Urothelium cell line (cell line): ENCODE results near the gene RABGAP1L.
A peak's percentile ranks its signal among the peaks of the same experiment; 100 is the strongest.
"Not testable (repeated sequence)": the region's sequence is repeated elsewhere in the genome, so short reads cannot be mapped to it uniquely, and the experiment has no call there.

Experiments used
- DNase-seq: peaks from one replicate; pipeline ENCODE4 v3.0.0; 2011; ENCODE audit warnings: low spot score, mixed read lengths
- FAIRE-seq: peaks from 2 replicates; lab custom pipeline; 2011; peaks lifted over from hg19 to GRCh38; lab: Jason Lieb, UNC

Gene RABGAP1L

GRCh38 chr1:174543421-174543820 is 384.1 kb downstream of the RABGAP1L start:
- not testable (repeated sequence) for DNase-seq, FAIRE-seq

DNA sequence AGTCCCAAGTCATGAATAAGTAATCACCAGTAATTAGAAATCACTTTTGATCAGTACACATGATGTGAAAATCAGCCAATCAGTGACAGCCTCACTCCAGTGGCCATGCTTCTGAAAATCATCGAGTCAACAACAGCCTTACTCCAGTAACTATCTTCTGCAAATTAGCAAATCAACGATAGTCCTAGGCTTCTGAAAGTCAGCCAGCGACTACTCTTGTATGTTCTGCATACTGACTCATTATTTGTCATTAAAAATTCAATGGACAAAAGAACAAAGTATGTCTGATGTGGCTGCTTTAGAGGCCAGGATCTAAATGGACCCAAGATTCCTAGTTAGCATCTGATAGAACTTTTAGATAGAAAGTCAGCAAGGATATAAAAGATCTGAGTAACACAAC is 391.0 kb downstream of the RABGAP1L start:
- no peak for FAIRE-seq
- DNase-seq, result no peak

- no peak for FAIRE-seq
These were observed 397.1 kb downstream of the RABGAP1L start for GRCh38 chr1:174556392-174556791.

DNA sequence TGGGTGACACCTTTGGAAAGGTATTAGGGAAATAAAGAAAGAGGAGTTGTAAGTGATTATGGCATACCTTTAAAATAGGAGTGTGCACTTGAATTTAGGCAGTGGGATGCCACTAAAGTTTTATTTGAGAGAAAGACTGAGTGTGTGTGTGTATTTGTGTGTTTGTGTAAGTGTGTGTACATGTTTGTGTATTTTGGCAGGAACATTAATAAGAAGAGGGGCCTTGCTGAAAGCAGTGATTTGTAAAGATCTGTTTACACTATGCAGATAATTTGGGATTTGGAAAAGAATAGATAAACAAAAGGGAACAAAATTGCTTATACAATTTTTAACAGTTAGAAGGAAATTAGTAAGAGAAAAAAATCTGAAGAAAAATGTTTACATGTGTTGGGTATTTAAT is 409.2 kb downstream of the RABGAP1L start:
- DNase-seq, result no peak

More at GRCh38 chr1:174556392-174556791, 397.1 kb downstream of the RABGAP1L start:
- DNase-seq, result no peak

GRCh38 chr1:174569240-174569639 is 409.9 kb downstream of the RABGAP1L start:
- FAIRE-seq (no peak), DNase-seq (no peak)

More for the DNA sequence above, 409.2 kb downstream of the RABGAP1L start:
- FAIRE-seq, result no peak

DNA sequence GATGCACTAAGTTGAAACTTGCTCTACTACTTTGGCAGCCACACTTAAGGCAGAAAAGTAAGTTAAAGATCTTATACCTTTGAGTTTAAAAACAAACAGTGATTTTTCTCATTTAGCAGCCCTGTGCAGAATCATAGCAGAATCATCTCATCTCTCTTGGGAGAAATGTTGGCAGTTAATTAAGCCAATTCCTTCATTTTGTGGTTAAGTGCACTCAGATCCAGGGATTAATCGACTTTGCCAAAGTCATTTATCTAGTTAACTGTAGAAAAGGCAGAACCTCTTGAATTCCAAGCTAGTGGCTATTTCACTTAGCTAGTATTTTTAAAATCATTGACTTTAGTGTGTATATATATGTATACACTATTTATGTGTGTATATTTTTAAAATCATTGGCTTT is 413.5 kb downstream of the RABGAP1L start:
- DNase-seq, result no peak
- no peak for FAIRE-seq

DNA sequence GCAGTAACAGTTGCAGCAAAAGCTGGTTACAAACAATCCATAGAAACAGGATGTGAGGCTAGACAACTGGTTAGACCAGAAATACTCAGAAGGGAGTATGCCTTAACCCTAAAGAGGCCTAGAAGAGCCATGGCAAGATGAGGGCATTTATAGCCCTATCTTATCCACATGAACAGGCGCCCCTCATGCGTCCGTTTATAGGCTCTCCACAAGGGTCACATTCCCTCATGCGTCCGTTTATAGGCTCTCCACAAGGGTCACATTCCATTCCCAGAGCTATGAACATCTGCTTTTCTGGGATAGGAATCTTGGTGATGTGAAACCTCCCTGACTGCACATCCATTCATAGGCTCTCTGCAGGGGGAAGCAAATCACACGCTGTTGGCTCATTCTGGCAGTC is 416.8 kb downstream of the RABGAP1L start:
- FAIRE-seq, DNase-seq: not testable (repeated sequence)

DNA sequence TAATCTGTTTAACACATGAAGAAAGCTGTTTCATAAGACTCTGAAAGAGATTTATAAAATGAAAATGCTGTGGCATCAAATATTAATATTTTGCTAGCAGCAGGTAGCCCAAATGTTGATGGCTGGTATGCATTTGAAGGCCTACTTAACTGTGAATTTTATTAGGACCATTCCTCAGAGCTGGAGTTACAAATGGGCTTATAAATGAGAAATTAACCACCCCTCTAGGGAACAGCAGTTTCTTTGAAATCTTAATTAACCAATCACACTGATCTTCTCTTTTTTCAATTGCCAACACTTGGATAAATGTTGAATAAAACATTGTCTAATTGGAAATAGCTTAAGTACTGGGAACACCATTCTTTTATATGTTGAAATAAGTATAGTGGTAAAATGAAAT is 418.4 kb downstream of the RABGAP1L start:
- FAIRE-seq, result no peak

GRCh38 chr1:174580801-174581200 is 421.5 kb downstream of the RABGAP1L start:
- no peak for FAIRE-seq
- DNase-seq, result no peak

More for the DNA sequence above, 418.4 kb downstream of the RABGAP1L start:
- no peak for DNase-seq

DNA sequence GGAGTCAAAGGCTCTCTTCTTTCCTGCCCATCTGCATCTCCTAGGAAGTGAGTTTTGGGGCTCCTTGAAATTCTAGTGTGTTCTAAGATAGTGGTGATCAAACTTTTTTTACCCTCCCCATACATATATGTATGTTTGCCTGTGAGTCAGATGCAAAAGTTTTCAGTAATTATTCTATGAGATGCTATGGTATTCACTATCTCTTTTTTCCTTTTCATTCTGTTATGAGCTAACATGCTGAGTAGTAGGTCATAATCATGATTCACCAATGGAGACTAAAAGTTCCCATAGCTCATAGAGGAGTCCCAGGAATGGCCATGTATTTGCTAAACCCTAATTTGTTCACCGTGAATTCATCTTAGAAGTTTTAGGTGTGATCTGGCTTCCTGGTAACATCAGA is 424.0 kb downstream of the RABGAP1L start:
- DNase-seq (no peak), FAIRE-seq (no peak)

GRCh38 chr1:174584071-174584470 is 424.8 kb downstream of the RABGAP1L start:
- DNase-seq (no peak), FAIRE-seq (no peak)

GRCh38 chr1:174588618-174589017 is 429.3 kb downstream of the RABGAP1L start:
- not testable (repeated sequence) for FAIRE-seq, DNase-seq

DNA sequence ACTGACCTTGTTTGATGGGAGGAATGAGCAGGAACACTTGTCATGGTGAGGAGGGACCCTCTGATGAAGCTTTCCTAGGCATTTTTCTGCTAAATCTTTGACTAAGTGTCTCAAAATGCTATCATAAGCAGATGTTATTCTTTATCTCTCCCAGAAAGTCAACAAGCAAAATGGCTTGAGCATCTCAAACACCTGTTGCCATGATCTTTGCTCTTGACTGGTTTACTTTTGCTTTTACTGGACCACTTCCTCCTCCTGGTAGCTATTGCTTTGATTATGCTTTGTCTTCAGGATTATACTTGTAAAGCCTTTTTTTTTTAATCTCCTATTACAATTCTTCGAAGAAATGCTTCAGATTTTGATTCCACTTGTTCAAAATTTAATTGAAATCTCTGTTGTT is 445.9 kb downstream of the RABGAP1L start:
- FAIRE-seq (no peak), DNase-seq (no peak)

DNA sequence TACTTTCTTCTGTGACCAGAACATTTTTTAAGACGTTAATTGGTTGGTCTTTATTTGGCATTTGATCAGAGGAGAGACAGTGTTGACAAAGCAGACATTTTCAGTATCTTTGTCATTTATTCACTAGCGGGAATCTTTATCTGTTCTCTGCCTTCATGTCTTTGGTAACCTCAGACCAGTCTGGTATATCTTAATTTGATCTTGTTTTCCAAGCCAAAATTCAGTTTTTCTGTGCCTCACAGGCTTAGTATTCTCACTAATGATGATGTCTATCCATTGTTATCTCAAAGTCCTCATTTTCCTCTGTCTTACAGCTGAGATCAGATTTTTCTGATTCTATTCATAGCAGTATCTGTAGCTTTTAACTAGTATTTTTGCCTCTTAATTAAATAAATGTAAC is 447.2 kb downstream of the RABGAP1L start:
- no peak for FAIRE-seq
- DNase-seq, result no peak

- not testable (repeated sequence) for FAIRE-seq, DNase-seq
These were observed 458.6 kb downstream of the RABGAP1L start for GRCh38 chr1:174617905-174618304.

DNA sequence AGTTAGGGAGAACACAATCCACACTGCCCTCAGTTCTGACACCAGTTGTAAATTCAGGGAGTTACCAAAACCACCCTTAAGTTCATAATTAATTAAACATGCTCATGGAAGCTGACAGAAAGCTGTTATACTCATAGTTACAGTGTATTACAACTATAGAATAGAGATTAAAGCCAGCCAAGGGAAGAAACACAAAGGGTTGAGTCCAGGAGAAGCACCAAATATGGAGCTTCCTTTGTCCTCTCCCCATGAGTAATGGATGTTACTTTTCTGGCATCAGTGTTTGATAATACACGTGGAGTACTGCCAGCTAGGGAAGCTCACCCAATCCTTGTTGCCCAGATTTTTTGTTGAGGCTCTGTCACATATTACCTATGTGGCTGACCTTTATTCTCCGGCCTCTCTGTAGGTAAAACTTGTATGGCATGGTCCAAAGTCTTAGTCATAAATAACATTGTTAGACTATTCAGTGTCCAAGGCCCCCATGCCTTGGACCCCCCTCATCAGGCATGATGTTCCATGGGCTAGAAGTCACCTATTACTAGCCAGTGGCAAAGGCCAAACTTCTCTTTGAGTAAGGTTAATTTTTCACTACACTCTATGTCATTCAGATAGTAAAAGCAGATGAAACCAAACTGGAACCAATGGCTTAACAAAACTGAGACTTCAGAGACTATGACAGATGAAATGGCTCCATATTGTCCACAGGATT is 464.2 kb downstream of the RABGAP1L start:
- DNase-seq (no peak), FAIRE-seq (no peak)

- FAIRE-seq, result no peak
- DNase-seq, result peak; percentile 61
These were observed 467.0 kb downstream of the RABGAP1L start for GRCh38 chr1:174626031-174627025.

DNA sequence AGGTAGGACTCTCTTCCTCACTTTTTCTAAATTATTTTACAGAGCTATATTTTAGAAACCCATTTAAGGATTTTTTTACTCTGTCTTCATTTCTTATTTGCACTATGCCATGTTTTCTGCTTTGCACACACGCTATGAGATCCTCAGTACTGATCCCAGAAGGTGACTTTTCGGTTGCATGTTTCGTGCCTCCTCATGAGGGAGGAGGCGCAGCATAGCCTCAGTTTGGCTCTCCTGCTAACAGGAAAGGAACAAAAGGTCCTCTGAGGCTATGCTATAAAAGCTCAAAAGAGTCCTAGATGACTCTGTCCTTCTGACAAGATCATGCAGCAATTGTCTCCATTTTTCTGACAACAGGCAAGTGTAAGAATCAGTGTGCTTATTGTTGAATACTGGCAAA is 478.2 kb downstream of the RABGAP1L start:
- DNase-seq, result no peak
- FAIRE-seq, result no peak

DNA sequence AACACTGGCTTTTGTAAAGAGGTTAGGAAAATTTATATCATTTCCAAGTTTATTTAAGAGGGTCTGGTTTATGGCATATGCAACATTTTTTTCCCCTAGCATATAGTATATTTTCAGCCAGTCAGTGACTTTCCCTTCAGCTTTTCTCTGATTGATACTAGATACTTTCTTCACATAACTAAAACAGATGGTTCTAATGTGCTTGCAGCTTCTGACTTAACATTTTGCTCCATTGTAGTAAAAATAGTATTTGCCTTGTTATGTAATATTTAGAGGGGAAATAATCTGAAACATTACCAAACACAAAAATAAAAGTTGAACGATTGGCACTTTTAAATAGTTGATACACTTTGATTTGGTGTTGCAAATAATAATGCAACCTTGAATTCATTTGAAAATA is 480.1 kb downstream of the RABGAP1L start:
- DNase-seq (no peak), FAIRE-seq (no peak)

DNA sequence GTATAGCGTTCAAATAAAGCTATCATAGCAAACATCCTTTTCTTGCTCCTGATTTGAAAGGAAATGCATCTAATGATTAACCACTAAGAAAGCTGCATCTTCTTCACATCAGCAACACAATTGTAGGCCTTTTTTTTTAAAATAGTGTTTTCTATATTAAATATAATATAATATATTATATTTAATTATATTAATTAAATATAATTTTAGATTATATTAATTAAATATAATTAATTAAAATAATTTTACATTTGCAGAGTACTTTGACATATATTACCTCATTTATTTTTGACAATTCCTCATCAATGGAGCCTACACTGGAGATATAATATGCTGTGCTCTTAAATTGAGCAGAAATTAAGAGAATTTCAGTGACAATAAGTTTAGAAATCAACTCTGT is 481.5 kb downstream of the RABGAP1L start:
- no peak for FAIRE-seq
- DNase-seq, result no peak

GRCh38 chr1:174642393-174642792 is 483.1 kb downstream of the RABGAP1L start:
- DNase-seq, result no peak
- no peak for FAIRE-seq

GRCh38 chr1:174643206-174643605 is 483.9 kb downstream of the RABGAP1L start:
- DNase-seq (no peak), FAIRE-seq (no peak)
